ENCODE data around the gene CREG2.

DNA sequence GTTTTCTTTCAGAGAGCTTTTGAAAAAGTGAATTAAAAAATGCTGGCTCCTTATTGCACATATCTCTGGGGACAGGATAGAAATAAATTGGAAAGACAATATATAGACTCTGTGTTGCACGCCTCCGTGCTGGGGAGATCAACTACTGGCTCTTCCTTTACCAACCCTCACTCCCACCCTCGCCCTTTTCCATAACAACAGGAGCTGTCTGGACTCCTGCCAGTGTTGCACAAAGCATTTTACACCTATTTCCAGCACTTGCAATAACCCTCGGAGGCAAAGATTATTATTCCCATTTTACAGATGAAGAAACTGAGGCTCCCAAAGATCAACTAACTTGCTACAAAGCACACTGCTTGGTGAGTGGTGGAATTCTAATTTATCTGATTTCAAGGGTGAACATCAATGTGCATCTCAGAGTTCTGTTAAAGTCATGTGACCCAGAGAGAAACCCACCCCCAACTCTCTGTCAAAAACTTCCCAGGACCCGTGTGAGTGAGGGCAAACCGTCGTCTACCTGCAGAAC, 4.2 kb downstream of the CREG2 start:
- TF ChIP-seq TAF1 (IDR thresholded peaks at IDR 0.05; ENCODE audit: low read depth) (no peak), EP300 (conservative IDR thresholded peaks at IDR 0.05; ENCODE audit: poor library complexity, severe bottlenecking) (no peak), RAD21 (conservative IDR thresholded peaks at IDR 0.05) (no peak)
- TF ChIP-seq, protein P1, sequence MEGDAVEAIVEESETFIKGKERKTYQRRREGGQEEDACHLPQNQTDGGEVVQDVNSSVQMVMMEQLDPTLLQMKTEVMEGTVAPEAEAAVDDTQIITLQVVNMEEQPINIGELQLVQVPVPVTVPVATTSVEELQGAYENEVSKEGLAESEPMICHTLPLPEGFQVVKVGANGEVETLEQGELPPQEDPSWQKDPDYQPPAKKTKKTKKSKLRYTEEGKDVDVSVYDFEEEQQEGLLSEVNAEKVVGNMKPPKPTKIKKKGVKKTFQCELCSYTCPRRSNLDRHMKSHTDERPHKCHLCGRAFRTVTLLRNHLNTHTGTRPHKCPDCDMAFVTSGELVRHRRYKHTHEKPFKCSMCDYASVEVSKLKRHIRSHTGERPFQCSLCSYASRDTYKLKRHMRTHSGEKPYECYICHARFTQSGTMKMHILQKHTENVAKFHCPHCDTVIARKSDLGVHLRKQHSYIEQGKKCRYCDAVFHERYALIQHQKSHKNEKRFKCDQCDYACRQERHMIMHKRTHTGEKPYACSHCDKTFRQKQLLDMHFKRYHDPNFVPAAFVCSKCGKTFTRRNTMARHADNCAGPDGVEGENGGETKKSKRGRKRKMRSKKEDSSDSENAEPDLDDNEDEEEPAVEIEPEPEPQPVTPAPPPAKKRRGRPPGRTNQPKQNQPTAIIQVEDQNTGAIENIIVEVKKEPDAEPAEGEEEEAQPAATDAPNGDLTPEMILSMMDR (IDR thresholded peaks at IDR 0.05; ENCODE audit: poor library complexity, severe bottlenecking) = no peak
- TF ChIP-seq, protein P2, sequence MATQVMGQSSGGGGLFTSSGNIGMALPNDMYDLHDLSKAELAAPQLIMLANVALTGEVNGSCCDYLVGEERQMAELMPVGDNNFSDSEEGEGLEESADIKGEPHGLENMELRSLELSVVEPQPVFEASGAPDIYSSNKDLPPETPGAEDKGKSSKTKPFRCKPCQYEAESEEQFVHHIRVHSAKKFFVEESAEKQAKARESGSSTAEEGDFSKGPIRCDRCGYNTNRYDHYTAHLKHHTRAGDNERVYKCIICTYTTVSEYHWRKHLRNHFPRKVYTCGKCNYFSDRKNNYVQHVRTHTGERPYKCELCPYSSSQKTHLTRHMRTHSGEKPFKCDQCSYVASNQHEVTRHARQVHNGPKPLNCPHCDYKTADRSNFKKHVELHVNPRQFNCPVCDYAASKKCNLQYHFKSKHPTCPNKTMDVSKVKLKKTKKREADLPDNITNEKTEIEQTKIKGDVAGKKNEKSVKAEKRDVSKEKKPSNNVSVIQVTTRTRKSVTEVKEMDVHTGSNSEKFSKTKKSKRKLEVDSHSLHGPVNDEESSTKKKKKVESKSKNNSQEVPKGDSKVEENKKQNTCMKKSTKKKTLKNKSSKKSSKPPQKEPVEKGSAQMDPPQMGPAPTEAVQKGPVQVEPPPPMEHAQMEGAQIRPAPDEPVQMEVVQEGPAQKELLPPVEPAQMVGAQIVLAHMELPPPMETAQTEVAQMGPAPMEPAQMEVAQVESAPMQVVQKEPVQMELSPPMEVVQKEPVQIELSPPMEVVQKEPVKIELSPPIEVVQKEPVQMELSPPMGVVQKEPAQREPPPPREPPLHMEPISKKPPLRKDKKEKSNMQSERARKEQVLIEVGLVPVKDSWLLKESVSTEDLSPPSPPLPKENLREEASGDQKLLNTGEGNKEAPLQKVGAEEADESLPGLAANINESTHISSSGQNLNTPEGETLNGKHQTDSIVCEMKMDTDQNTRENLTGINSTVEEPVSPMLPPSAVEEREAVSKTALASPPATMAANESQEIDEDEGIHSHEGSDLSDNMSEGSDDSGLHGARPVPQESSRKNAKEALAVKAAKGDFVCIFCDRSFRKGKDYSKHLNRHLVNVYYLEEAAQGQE (IDR thresholded peaks at IDR 0.05; ENCODE audit: borderline replicate concordance) = no peak

All from neural cell (in vitro differentiated cells).